Liver (tissue), 9 donors: ENCODE measurements around the gene GTF2F2. TPM values are rescaled to one million over a fixed set of nuclear protein-coding genes. Genes with fewer than 3 reads are reported as not detected.

Experiments
- DNase-seq: peaks from one replicate; pipeline ENCODE4 v3.0.0-alpha.2; 2017; ENCODE audit warnings: low spot score
- H3K27ac ChIP-seq, 2 donors: one replicate each; pipeline ENCODE4 v1.7.0; 2013; ENCODE audit warnings: inconsistent platforms in 2 of 2, low read length in 2 of 2, control low read depth in 1 of 2, low read depth in 1 of 2, mild to moderate bottlenecking in 1 of 2
- H3K27me3 ChIP-seq, 4 donors: one replicate each; pipeline versions ENCODE4 v1.6.1 to v1.7.0; 2013; ENCODE audit warnings: low read length in 3 of 4, inconsistent platforms in 1 of 4, mild to moderate bottlenecking in 1 of 4, moderate library complexity in 1 of 4; ENCODE audit not compliant: control insufficient read depth in 4 of 4, insufficient read depth in 4 of 4
- H3K36me3 ChIP-seq, 4 donors: one replicate each; pipeline versions ENCODE4 v1.6.1 to v1.7.0; 2013; ENCODE audit warnings: low read length in 3 of 4, mild to moderate bottlenecking in 3 of 4, low read depth in 1 of 4, moderate library complexity in 1 of 4; ENCODE audit not compliant: control insufficient read depth in 4 of 4, insufficient read depth in 3 of 4
- H3K4me1 ChIP-seq, 4 donors: one replicate each; pipeline versions ENCODE4 v1.6.1 to v1.7.0; 2013; ENCODE audit warnings: low read length in 3 of 4, mild to moderate bottlenecking in 3 of 4, moderate library complexity in 1 of 4; ENCODE audit not compliant: control insufficient read depth in 4 of 4, insufficient read depth in 4 of 4
- H3K4me3 ChIP-seq, 3 donors: one replicate each; pipeline versions ENCODE4 v1.6.1 to v1.7.0; 2013; ENCODE audit warnings: low read length in 3 of 3, control low read depth in 1 of 3, low read depth in 1 of 3, mild to moderate bottlenecking in 1 of 3
- H3K9ac ChIP-seq, 2 donors: one replicate each; pipeline ENCODE4 v1.7.0; 2013; ENCODE audit warnings: low read length in 2 of 2, mild to moderate bottlenecking in 2 of 2, moderate library complexity in 2 of 2, control low read depth in 1 of 2, low read depth in 1 of 2
- H3K9me3 ChIP-seq, 4 donors: one replicate each; pipeline versions ENCODE4 v1.6.1 to v1.7.0; 2013; ENCODE audit warnings: low read length in 3 of 4; ENCODE audit not compliant: control insufficient read depth in 4 of 4
- ATF3 ChIP-seq: IDR thresholded peaks from 2 replicates; pipeline ENCODE4 v1.6.1; 2016; ENCODE audit warnings: antibody characterized with exemption
- CTCF ChIP-seq: fragments of 150-350 bp; IDR thresholded peaks from 2 replicates; pipeline ENCODE4 v1.5.1; 2017; ENCODE audit warnings: improper control_type of control experiment, low read depth, low read length; ENCODE audit not compliant: missing input control
- FOXA1 ChIP-seq: IDR thresholded peaks from 2 replicates; pipeline ENCODE4 v1.6.1; 2016; ENCODE audit warnings: antibody characterized with exemption
- HNF4A ChIP-seq, 2 donors: conservative IDR thresholded peaks; 2 replicates each; pipeline ENCODE4 v1.6.1; 2016; ENCODE audit warnings: antibody characterized with exemption in 2 of 2, mild to moderate bottlenecking in 2 of 2
- JUND ChIP-seq, 2 donors: IDR thresholded peaks; 2 replicates each; pipeline ENCODE4 v1.6.1; 2016; ENCODE audit warnings: antibody characterized with exemption in 2 of 2
- MAX ChIP-seq: IDR thresholded peaks from 2 replicates; pipeline ENCODE4 v1.6.1; 2016; ENCODE audit warnings: antibody characterized with exemption
- NR2F2 ChIP-seq: IDR thresholded peaks from 2 replicates; pipeline ENCODE4 v1.6.1; 2016; ENCODE audit warnings: antibody characterized with exemption
- RAD21 ChIP-seq, 2 donors: IDR thresholded peaks; 2 replicates each; pipeline ENCODE4 v1.6.1; 2016; ENCODE audit warnings: antibody characterized with exemption in 2 of 2, mild to moderate bottlenecking in 2 of 2
- REST ChIP-seq: IDR thresholded peaks from 2 replicates; pipeline ENCODE4 v1.6.1; 2016; ENCODE audit warnings: antibody characterized with exemption, mild to moderate bottlenecking
- RXRA ChIP-seq, 2 donors: IDR thresholded peaks; 2 replicates each; pipeline ENCODE4 v1.6.1; 2017 to 2018; ENCODE audit warnings: antibody characterized with exemption in 2 of 2, mild to moderate bottlenecking in 1 of 2
- YY1 ChIP-seq: IDR thresholded peaks from 2 replicates; pipeline ENCODE4 v1.6.1; 2016; ENCODE audit warnings: antibody characterized with exemption, mild to moderate bottlenecking
- ZBTB33 ChIP-seq: IDR thresholded peaks from 2 replicates; pipeline ENCODE4 v1.6.1; 2016; ENCODE audit warnings: antibody characterized with exemption
- WGBS: extraction: QIAGEN DNeasy Blood & Tissue Kit; methylation state at CpG from one replicate; pipeline ENCODE4 v1.1.7; 2013; 5-methylcytosine and 5-hydroxymethylcytosine counted together
- polyA plus RNA-seq, 2 donors: library from polyadenylated mRNA; stranded (reverse) in 1 of 2; unstranded in 1 of 2; fragments of 200-250 nt in 1 of 2; fragments of >200 nt in 1 of 2; fragmentation: Nextera tagmentation in 1 of 2; extraction: Ambion mirVana in 1 of 2; gene quantifications; one replicate each; pipeline versions ENCODE4 v1.2.1 to v1.2.3, GENCODE V29; 2013 to 2015
- total RNA-seq, 2 donors: library from RNA; depleted of rRNA; stranded (reverse); fragments of >200 nt; gene quantifications; one replicate each; pipeline ENCODE4 v1.2.3, GENCODE V29; 2014
- donor health status: healthy.
- donor health status: healthy.
- donor health status: healthy.
- donor health status: healthy.
- donor health status: healthy.

The GTF2F2 gene
- total and polyA plus RNA-seq, 4 donors, result 6.0 to 8.5 (median 7.3) TPM

GRCh38 chr13:45225370-45225769 is 105.1 kb downstream of the GTF2F2 start:
- WGBS, result 99% methylated on average over 4 of the region's 4 CpGs
- no peaks in the 10 kb centered on the region for H3K9me3 ChIP-seq
- no peak overlapping the region for H3K27ac ChIP-seq
- peaks cover 0 to 1% (median 0%) of the 10 kb centered on the region in 4 donors for H3K36me3 ChIP-seq
- H3K4me1 ChIP-seq, result no peaks in the 10 kb centered on the region
- H3K27me3 ChIP-seq, result no peaks in the 10 kb centered on the region
- TF ChIP-seq ZBTB33, result no peak
- TF ChIP-seq JUND (IDR thresholded peaks at IDR 0.05), result no peak
- no peak for TF ChIP-seq RAD21 (IDR thresholded peaks at IDR 0.05)
- no peak for TF ChIP-seq RXRA (IDR thresholded peaks at IDR 0.05)
- no peak for TF ChIP-seq HNF4A (conservative IDR thresholded peaks at IDR 0.05)
- TF ChIP-seq FOXA1, result no peak
- no peak overlapping the region for H3K4me3 ChIP-seq
- H3K9ac ChIP-seq, result no peak overlapping the region
- no peak for DNase-seq

- H3K36me3 ChIP-seq, result peaks cover 0 to 1% (median 0%) of the 10 kb centered on the region in 4 donors
- H3K27me3 ChIP-seq, result no peaks in the 10 kb centered on the region
- no peak overlapping the region for H3K27ac ChIP-seq
- no peak overlapping the region for H3K9ac ChIP-seq
- 91% methylated on average over 3 of the region's 3 CpGs for WGBS
- no peak for DNase-seq
- H3K4me1 ChIP-seq, result no peaks in the 10 kb centered on the region
- no peak for TF ChIP-seq YY1
- TF ChIP-seq ATF3, result no peak
- no peak for TF ChIP-seq CTCF
- no peak for TF ChIP-seq MAX
- TF ChIP-seq NR2F2, result no peak
- no peak for TF ChIP-seq REST
- no peaks in the 10 kb centered on the region for H3K9me3 ChIP-seq
- no peak overlapping the region for H3K4me3 ChIP-seq
These were observed 105.7 kb downstream of the GTF2F2 start for GRCh38 chr13:45226024-45226423.
